ENCODE results near the gene NEU2.

DNA sequence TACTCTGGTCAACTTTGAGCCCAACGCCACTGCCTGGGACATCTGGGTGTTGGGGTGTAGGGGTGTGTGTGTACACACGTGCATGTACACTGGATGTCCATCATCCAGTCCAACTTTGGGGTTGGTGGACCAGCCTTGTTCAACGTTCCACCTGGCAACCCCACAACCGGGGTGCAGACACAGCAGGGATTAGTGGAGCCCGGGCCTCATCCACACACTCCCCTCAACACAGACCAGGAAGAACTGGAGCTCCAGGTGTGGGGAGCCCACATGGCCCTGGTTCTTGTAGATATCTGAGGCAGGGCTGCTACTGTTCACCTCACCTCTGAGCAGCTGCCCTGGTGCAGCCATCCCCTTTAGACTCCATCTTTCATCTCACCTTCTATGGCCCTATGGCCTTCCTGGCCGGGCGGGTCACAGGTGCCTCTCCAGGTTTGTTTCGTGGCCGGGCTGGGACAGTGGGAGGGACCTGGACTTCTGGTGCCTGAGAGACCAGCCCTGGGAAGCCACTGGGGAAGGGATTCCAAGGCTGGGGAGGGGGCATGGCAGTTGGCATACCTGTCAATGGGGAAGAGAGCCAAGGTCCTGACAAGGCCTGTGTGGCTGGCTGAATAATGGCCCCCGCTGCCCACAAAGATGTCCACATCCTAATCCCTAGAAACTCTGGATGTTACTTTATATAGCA is 7.5 kb downstream of the NEU2 start:
- no peak for TF ChIP-seq POLR2A (IDR thresholded peaks at IDR 0.05; ENCODE audit: low read depth)
- TF ChIP-seq, protein P1, sequence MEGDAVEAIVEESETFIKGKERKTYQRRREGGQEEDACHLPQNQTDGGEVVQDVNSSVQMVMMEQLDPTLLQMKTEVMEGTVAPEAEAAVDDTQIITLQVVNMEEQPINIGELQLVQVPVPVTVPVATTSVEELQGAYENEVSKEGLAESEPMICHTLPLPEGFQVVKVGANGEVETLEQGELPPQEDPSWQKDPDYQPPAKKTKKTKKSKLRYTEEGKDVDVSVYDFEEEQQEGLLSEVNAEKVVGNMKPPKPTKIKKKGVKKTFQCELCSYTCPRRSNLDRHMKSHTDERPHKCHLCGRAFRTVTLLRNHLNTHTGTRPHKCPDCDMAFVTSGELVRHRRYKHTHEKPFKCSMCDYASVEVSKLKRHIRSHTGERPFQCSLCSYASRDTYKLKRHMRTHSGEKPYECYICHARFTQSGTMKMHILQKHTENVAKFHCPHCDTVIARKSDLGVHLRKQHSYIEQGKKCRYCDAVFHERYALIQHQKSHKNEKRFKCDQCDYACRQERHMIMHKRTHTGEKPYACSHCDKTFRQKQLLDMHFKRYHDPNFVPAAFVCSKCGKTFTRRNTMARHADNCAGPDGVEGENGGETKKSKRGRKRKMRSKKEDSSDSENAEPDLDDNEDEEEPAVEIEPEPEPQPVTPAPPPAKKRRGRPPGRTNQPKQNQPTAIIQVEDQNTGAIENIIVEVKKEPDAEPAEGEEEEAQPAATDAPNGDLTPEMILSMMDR (IDR thresholded peaks at IDR 0.05): no peak
